BJ (cell line): ENCODE data around the gene HPS1. TPM values are rescaled to one million over a fixed set of nuclear protein-coding genes. Genes with fewer than 3 reads are reported as not detected.

Experiments used
- CTCF ChIA-PET: fragments of 350-600 bp; formaldehyde crosslinking; extraction: SDS; loops from one replicate; lab custom pipeline; 2021; ENCODE audit warnings: antibody characterized with exemption, inconsistent platforms; lab: Yijun Ruan, JAX
- POLR2A ChIA-PET: fragments of 300-600 bp; sonication (Branson Sonifier 250); formaldehyde crosslinking; extraction: SDS; loops from one replicate; lab custom pipeline; 2021; ENCODE audit warnings: antibody characterized with exemption; lab: Charles Lee
- DNase-seq: peaks from one replicate; pipeline ENCODE4 v3.0.0-alpha.2; 2011; ENCODE audit warnings: low read depth
- H3K27me3 ChIP-seq: 2 replicates; pipeline ENCODE4 v1.6.0; 2011; ENCODE audit warnings: low read length; ENCODE audit not compliant: control insufficient read depth, insufficient read depth
- H3K36me3 ChIP-seq: 2 replicates; pipeline ENCODE4 v1.5.1; 2011; ENCODE audit warnings: low read length; ENCODE audit not compliant: control insufficient read depth, insufficient read depth
- H3K4me3 ChIP-seq: 2 replicates; pipeline ENCODE4 v1.5.1; 2011; ENCODE audit warnings: low read depth, mild to moderate bottlenecking, control low read depth, low read length
- CTCF ChIP-seq: IDR thresholded peaks from 2 replicates; pipeline ENCODE4 v1.5.1; 2011; ENCODE audit warnings: low read depth, mild to moderate bottlenecking, control low read depth, inconsistent platforms, low read length, moderate library complexity; ENCODE audit not compliant: insufficient read depth
- polyA plus RNA-seq: library from polyadenylated mRNA; depleted of rRNA; stranded (reverse); fragments of >200 nt; gene quantifications from 2 replicates; pipeline ENCODE4 v1.2.3, GENCODE V29; 2011

HPS1 gene
- polyA plus RNA-seq, 1 experiment, result 88.8 TPM

DNA sequence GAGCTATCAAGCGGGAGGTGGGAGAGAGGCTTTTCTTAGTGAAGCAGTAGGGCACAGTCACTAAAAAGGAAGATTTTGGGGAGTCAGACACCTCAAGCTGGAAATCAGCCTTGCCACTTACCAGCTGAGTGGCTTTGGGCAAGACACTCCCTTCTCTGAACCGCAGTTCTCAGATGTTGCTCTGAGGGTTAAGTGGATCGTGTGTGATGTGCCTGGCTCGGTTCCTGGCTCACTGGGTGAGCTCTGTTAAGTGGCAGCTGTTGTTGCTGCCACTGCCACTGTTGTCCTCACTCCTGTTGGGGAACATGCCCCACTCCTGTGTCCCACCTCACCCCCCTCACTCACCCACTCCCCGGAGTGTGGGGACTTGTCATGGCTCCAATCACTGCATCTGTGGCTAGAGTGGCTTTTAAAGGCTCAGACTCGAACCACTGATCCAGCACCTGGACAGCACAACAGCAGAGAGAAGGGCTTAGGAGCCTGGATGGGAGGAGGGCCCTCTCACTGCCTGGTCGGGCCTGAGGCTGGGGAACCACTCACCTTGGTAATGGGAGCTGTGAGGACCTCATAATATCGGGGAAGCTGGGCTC lies 51.8 kb downstream of the HPS1 start:
- POLR2A ChIA-PET, result interaction anchor here (0.7 to 0.8 kb wide), 2 partner anchors 8 to 38 kb away, joined by 3 to 4 read pairs; no protein-coding TSS in a partner anchor
- DNase-seq, result no peak
- CTCF ChIA-PET, result interaction anchor here (0.6 to 5.2 kb wide), 36 partner anchors 9 to 230 kb away, joined by 3 to 49 read pairs (median 7); partner anchors contain the start of genes LOXL4 and PYROXD2

DNA sequence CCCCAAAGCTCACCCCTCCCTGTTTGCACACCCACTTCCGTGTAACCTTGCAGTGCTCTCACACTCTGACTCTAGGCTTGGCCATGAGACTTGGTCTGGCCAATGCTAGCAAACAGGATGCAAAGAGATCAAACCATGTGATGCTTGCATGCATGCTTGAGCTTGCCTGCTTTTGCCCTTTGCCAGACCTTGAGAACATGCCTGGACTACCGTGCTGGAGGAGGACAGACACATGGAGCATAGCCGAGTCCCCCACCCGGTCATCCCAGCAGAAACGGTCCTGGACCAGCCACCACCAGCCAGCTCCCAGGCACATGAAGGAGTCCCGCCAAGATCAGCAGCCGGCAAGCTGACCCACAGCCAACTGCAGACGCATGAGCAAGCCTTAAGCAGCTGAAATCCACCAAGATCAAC lies 55.1 kb downstream of the HPS1 start:
- TF ChIP-seq CTCF, result no peak
- H3K36me3 ChIP-seq, result peaks cover 1% of the 10 kb centered on the region; the same call in 1 of the 2 replicates
- DNase-seq, result no peak
- no peak overlapping the region for H3K4me3 ChIP-seq
- ChIA-PET CTCF (interaction anchor here (0.9 to 2.1 kb wide), 7 partner anchors 29 to 148 kb away, joined by 3 to 15 read pairs (median 4); no protein-coding TSS in a partner anchor), POLR2A (interaction anchor here (0.5 kb wide), 1 partner anchor 725 kb away, joined by 6 read pairs; no protein-coding TSS in a partner anchor)
- H3K27me3 ChIP-seq, result no peaks in the 10 kb centered on the region

More for the DNA sequence above, 51.8 kb downstream of the HPS1 start:
- Histone ChIP-seq H3K4me3 (no peak overlapping the region), H3K27me3 (no peaks in the 10 kb centered on the region), H3K36me3 (peaks cover 4% of the 10 kb centered on the region)
- no peak for TF ChIP-seq CTCF

DNA sequence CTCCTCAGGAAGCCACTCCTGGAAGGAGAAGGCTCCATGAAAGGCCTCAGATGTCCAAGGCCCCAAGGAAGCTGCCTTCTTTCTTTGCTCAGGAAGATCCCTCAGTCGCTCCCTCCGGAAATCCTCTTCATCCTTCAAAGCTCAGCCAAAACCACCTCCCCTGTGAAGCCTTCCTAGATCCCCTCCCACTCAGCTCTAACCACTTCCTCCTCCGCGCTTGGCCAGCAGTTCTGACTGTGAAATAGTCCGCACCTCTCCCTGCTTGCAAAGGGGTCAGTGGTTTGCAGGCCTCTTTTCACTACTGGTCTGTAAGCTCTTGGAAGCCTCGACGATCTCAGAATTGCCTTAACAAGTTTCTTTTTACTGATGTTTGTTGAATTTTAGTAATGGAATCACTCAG lies 55.7 kb downstream of the HPS1 start:
- no peak for TF ChIP-seq CTCF
- no peak overlapping the region for H3K4me3 ChIP-seq
- POLR2A ChIA-PET, result interaction anchor here (0.5 kb wide), 1 partner anchor 725 kb away, joined by 6 read pairs; no protein-coding TSS in a partner anchor
- DNase-seq, result no peak
- H3K36me3 ChIP-seq, result peaks cover 1% of the 10 kb centered on the region; the same call in 1 of the 2 replicates
- CTCF ChIA-PET, result interaction anchor here (1.2 to 2.1 kb wide), 4 partner anchors 44 to 128 kb away, joined by 3 to 15 read pairs (median 4); no protein-coding TSS in a partner anchor
- H3K27me3 ChIP-seq, result no peaks in the 10 kb centered on the region

DNA sequence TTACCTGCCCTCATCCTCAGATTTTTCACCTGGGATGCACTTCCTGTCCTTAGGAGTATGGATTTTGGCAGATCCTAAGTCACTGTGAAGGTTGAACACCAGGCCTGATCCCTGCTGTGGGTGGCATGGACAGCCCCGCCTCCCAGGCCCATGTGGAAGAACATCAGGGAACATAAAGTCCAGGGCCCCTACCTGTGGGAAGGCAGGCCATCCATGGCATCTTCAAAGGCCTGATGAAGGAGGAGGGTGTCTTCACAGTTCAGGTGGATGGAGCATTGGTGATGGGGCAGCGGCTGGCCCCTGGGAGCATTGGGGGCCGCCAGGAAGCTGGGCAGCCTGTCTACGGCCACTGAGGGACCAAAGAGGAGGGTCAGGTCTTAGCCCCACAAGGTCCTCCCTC lies 56.3 kb downstream of the HPS1 start:
- H3K27me3 ChIP-seq, result no peaks in the 10 kb centered on the region
- no peak overlapping the region for H3K4me3 ChIP-seq
- TF ChIP-seq CTCF, result no peak
- DNase-seq, result no peak
- CTCF ChIA-PET, result interaction anchor here (2.1 kb wide), 1 partner anchor 80 kb away, joined by 15 read pairs; no protein-coding TSS in a partner anchor
- POLR2A ChIA-PET, result no interaction called here
- peaks cover 1% of the 10 kb centered on the region for H3K36me3 ChIP-seq

DNA sequence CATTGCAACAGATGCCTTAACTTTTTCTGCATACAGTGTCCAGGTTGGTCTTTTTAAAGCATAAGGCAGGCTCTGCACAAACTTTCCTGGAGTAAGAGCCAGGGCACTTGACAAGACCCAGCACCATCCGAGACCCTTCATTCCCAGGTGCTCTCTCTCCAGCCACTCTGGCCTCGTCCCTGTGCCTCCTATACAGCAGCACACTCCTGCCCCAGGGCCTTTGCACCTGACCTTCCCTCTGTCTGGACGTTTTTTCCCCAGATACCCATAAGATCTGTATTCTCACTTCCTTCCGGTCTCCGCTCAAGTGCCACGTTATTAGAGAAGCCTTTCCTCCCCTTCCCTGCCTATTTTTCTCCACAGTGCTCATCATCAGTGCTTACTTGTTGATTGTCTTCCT lies 57.3 kb downstream of the HPS1 start:
- TF ChIP-seq CTCF, result no peak
- ChIA-PET POLR2A (no interaction called here), CTCF (interaction anchor here (1.1 kb wide), 1 partner anchor 80 kb away, joined by 3 read pairs; no protein-coding TSS in a partner anchor)
- Histone ChIP-seq H3K27me3 (no peaks in the 10 kb centered on the region), H3K4me3 (no peak overlapping the region), H3K36me3 (peaks cover 2% of the 10 kb centered on the region)
- DNase-seq, result no peak
